GM19467 (cell line): ENCODE measurements around the gene CENATAC.
A peak's percentile ranks its signal among the peaks of the same experiment; 100 is the strongest.
"Not testable (repeated sequence)": the region's sequence is repeated elsewhere in the genome, so short reads cannot be mapped to it uniquely, and the experiment has no call there.

Experiments used
- ATAC-seq: cut with Tn5 transposase; IDR thresholded peaks from one replicate; pipeline ENCODE4 v1.9.1; 2021; ENCODE audit warnings: mild to moderate bottlenecking, moderate library complexity; ENCODE audit not compliant: unreplicated experiment

The CENATAC gene

DNA sequence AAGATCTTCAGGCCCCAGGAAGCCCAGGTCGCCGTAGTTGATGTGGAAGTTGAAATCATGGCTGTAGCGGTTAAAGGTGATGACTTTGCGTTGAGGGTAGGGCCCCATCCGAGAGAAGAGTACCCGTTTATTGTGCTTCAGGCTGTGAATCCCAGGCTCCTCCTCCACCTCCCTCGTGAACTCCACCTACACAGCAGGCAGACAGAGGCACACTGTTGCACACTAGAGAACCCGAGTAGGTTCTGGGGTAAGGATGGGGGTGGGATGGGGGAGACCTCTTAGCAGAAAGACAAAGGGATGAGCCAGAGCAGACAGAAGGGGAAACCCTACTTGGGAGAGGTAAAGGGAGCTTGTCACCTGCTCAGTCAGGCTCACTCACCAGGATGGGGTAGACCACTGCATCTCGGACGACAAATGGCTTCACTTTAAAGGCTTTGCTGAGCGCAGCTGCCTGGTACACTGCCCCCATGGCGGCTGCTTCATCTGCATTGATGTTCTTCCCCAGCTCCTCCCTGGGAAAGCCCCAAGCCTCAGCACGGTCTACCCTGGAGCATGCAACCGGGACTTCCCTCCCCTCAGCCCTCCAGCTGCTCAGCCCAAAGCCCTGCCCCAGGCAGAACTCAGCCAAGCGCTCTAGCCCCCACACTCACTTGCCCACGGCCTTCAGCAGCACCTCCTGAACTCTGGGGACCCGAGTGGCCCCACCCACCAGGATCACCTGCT is 53.7 kb downstream of the CENATAC start:
- no peak for ATAC-seq

- no peak for ATAC-seq
Measured at GRCh38 chr11:119052163-119052814, 54.4 kb downstream of the CENATAC start.

DNA sequence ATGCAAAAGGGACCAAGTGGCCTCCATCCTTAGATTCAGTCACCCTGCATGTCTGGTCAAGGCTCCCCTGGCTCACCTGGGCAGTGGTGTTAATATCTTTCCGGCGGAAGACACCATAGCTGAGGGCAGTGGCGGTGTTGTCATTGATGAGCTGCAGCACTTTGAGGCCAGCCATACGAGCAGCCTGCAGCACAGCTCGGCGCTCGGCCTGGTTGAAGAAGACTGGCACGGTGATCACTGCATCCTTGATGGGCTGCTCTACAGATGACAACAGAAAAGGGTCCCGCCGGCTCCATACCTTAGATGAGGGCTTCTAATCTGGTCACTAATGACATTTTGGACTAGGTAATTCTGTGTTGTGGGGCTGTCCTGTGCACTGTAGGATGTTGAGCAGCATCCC is 56.5 kb downstream of the CENATAC start:
- ATAC-seq: no peak

DNA sequence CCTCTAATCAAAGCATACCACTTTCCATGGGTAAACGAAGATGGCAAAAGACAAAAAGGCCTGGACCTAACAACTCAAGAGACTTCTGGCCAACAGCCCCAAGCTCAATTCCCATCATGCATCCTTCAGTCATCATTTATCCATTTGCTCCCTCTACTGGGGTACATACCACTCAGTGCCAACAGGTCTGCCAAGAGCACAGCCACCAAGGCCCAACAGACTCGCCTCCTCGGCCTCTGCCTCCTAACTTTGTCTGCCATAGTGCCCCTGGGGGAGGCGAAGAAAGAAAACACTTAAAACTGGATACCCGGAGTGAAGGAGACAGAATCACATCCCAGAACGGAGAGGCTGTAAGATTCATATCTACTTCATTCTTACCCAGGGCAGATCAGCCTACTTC is 58.0 kb downstream of the CENATAC start:
- ATAC-seq: no peak

DNA sequence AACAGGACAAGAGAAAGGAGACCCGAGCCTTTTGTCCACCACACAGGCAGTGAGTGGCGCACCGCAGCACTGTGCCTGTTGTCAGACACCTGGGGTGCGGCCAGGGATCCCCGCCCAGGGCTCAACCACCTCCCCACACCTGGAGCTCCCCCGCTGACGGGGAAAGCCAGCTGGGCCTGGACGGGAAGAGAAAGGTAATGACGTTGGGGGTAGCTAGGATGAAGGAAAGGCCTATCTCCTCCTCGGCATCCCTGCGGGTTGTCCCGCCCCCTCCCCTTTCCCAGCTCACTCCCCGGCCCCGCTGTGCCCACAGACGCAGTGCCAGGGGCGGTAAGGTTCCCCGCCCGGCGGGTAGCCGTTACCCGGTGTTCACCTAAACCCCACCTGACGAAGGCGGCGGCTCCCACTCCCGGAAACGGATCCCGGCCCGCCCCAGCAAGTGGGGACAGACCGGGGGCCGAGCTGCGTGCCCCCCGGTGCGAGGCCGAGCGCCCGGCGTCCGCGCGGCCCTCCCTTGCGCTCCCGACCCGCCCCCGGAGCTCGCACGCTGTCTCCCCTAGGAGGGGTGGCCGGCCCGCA is 58.6 kb downstream of the CENATAC start:
- ATAC-seq: peak; percentile 10

DNA sequence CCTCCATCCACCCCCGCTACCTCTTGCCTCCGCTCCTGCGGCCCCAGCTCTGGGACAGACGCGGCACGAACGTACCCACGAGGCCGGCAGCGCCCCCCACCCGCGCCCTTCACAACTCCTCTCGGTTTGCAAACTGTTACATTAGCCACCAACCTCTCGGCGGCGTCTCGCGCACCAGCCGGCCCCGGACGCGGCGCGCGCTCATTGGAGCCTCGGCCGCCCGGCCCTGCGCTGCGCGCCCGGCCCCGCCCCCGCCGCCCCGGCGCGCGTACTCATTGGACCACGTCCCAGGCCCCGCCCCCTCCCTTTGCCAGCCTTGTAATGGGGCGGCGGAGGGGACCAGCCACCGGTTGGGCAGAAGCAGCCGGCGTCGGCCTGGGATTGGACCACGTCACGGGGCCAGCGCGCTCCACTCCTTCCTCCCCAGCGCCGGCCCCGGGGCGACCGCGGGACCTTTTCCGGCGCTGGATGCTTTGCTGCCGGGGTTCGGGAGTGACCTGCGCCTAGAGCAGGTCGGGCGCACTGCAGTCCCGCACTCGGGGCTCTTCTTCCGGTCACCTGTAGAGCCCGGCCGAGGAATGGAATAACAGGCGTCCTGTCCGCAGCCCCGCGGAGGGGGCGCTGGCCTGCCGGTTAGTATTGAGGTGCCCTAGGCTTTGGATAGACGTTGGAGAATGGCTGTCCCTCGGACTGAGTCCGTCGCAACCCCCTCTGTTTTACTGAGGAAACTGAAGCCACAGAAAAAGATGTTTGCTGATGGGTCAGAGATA is 59.2 kb downstream of the CENATAC start, which contains the start of gene HYOU1:
TSS of gene HYOU1 (minus strand) at position 206 of the 770 bp plus-strand sequence. CDS start 1,045 bp downstream, outside the sequence.
- ATAC-seq: peak; percentile 92

- ATAC-seq: not testable (repeated sequence)
Measured at GRCh38 chr11:119059128-119059527, 61.2 kb downstream of the CENATAC start.

DNA sequence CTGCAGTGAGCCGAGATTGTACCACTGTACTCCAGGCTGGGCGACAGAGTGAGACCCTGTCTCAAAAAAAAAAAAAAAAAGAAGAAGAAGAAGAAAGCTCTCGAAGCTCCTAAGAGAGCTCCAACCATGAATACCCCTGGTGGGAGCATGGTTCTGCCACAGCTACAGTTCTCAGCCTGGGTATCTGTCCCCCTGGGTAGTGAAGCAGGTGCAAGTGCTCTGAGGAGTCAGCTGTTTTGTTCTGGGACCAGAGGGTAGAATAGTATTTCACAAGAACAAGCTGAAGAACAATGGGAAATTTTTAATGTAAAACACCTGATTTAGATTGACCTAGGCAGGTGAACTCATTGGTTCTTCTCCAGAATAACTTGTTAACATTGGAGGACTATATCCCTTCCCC is 63.3 kb downstream of the CENATAC start:
- no peak for ATAC-seq

DNA sequence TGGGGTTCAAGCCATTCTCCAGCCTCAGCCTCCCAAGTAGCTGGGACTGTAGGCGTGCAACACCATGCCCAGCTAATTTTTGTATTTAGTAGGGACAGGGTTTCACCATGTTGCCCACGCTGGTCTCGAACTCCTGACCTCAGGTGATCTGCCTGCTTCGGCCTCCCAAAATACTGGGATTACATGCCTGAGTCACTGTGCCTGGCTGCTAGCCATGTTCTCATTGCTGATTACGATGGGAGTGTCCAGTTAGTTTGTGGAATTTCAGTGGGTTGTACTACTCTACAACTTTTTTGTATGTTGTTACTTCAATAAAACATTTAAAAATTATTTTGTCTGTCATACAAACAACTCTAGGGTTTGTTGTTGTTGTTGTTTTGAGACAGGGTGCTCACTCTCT is 64.8 kb downstream of the CENATAC start:
- no peak for ATAC-seq

DNA sequence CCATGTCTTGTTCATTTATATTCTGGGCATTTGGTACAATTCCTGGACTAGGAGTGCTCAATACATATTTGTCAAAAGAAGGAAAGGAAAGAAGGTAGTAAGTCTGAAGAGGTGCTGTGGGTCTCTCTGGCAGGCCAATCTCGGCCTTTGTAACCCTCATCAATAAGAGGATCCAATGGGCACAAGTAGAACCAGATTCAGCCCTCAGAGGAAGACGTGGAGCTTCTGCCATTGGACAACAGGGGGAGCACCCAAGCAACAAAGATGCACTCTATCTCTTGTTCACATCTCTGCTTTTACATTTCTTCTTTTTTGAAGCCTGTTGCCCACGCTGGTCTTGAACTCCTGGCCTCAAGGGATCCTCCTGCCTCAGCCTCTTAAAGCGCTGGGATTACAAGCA is 67.4 kb downstream of the CENATAC start:
- ATAC-seq: no peak
